Fibroblast of the aortic adventitia (primary cell): Measurements from ENCODE around the gene WTAP. TPM values are rescaled to one million over a fixed set of nuclear protein-coding genes. Genes with fewer than 3 reads are reported as not detected.
"Not testable (repeated sequence)": the region's sequence is repeated elsewhere in the genome, so short reads cannot be mapped to it uniquely, and the experiment has no call there.

Experiments
- DNase-seq: peaks from one replicate; pipeline ENCODE4 v3.0.0-alpha.2; 2010; ENCODE audit warnings: low read depth
- H3K4me3 ChIP-seq: 2 replicates; pipeline ENCODE4 v1.5.1; 2011; ENCODE audit warnings: low read depth, mild to moderate bottlenecking, control low read depth, low read length, moderate library complexity
- CTCF ChIP-seq: IDR thresholded peaks from 2 replicates; pipeline ENCODE4 v1.5.1; 2011; ENCODE audit warnings: mild to moderate bottlenecking, low read length, control low read depth, inconsistent platforms; ENCODE audit not compliant: insufficient read depth
- total RNA-seq: library from RNA; depleted of rRNA; stranded (reverse); fragments of >200 nt; gene quantifications from 2 replicates; pipeline ENCODE4 v1.2.3, GENCODE V29; 2012; ENCODE audit warnings: low replicate concordance

Gene WTAP
- total RNA-seq, 1 donor, result 103 TPM

GRCh38 chr6:159722655-159723054 is 4.7 kb upstream of the WTAP start:
- no peak overlapping the region for H3K4me3 ChIP-seq
- TF ChIP-seq CTCF, result no peak
- DNase-seq, result no peak

- no peak for DNase-seq
- no peak for TF ChIP-seq CTCF
- no peak overlapping the region for H3K4me3 ChIP-seq
Measured at GRCh38 chr6:159723259-159723658, 4.0 kb upstream of the WTAP start.

GRCh38 chr6:159724778-159725177 is 2.5 kb upstream of the WTAP start:
- no peak for TF ChIP-seq CTCF
- H3K4me3 ChIP-seq, result no peak overlapping the region
- DNase-seq, result no peak

GRCh38 chr6:159725208-159725607 is 2.1 kb upstream of the WTAP start:
- not testable (repeated sequence) for H3K4me3 ChIP-seq, DNase-seq

GRCh38 chr6:159726255-159726917 is 920 bp upstream of the WTAP start:
- DNase-seq, result no peak
- no peak for TF ChIP-seq CTCF

GRCh38 chr6:159727717-159728445 is 575 bp downstream of the WTAP start:
- no peak for TF ChIP-seq CTCF
- peak; percentile 35 for DNase-seq
- H3K4me3 ChIP-seq, result peak overlapping the region; percentile 80

More at GRCh38 chr6:159726255-159726917, 920 bp upstream of the WTAP start:
- peak overlapping the region; percentile 85 for H3K4me3 ChIP-seq

- DNase-seq, result peak; percentile 33
- no peak for TF ChIP-seq CTCF
- H3K4me3 ChIP-seq, result peak overlapping the region; percentile 80
Measured at GRCh38 chr6:159728531-159728964, 1.2 kb downstream of the WTAP start.
